HG02759 (cell line): ENCODE measurements around the gene GRIP2.

ENCODE experiments used
- ATAC-seq: cut with Tn5 transposase; IDR thresholded peaks from one replicate; pipeline ENCODE4 v1.9.1; 2021; ENCODE audit warnings: mild to moderate bottlenecking, moderate library complexity; ENCODE audit not compliant: unreplicated experiment

The GRIP2 gene

GRCh38 chr3:14456794-14457193, 83.3 kb downstream of the GRIP2 start:
- ATAC-seq, result no peak

DNA sequence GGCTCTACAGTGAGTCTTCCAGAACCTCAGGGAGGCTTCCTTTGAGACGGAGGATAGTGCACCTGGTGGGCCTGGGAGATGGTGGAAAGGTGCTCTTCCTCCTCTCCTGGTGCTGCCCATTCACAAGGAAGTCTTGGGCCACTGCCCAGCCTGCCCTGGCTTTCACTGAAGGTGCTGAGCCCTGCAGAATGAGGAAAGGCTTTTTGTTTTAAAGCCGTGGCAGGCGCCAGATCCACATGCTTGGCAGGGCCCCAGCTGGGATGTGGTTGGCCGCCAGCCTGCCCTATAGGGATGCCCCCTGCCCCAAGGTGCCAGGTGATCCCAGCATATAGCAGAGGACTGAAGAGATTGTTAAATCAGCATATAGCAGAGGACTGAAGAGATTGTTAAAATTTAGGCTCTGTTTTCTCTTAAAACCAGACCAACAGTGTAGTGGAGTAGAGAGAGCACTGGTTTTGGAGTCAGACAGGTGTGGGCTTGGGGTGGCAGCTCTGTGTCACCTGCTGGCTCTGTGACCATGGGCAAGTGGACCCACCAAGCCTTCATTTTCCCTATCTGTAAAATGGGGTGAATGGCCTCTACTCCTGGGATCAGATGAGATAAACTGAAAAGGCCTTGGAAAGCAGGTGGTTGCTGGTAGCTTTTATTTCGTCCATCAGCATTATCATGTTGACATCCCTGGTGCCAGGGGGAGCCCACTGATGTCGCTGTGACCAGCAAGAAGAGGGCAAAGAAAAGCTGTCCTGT, 84.4 kb downstream of the GRIP2 start:
- ATAC-seq, result no peak

DNA sequence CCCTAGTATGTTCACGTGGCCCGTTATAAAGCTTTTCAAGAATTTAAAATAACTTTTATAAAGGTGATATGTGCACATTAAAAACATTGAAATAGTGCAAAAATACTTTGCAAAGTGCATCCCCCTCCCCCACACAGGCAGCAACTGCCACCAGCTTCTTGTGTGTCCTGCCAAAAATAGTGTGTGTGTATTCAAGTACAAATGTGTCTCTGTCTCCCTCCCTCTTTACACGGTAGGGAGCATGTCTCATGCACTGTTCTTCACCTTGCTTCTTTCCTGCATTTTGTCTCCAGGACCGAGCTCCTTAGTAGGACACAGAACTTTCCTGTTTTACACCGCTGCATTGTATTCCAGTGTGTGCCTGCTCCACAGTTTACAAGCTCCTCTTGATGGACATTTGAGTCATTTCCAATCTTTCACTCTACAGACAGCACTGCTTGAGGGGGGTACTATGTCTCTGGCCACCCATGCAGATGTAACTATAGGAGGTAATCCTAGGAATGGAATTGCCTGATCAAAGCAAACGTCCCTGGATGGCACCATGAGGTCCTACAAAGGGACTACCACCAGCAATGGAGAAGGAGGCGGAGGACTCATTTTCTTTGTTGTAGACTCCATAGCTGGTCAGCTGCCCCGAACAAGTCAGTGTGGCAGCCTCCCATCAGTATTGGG, 85.4 kb downstream of the GRIP2 start:
- ATAC-seq, result no peak

DNA sequence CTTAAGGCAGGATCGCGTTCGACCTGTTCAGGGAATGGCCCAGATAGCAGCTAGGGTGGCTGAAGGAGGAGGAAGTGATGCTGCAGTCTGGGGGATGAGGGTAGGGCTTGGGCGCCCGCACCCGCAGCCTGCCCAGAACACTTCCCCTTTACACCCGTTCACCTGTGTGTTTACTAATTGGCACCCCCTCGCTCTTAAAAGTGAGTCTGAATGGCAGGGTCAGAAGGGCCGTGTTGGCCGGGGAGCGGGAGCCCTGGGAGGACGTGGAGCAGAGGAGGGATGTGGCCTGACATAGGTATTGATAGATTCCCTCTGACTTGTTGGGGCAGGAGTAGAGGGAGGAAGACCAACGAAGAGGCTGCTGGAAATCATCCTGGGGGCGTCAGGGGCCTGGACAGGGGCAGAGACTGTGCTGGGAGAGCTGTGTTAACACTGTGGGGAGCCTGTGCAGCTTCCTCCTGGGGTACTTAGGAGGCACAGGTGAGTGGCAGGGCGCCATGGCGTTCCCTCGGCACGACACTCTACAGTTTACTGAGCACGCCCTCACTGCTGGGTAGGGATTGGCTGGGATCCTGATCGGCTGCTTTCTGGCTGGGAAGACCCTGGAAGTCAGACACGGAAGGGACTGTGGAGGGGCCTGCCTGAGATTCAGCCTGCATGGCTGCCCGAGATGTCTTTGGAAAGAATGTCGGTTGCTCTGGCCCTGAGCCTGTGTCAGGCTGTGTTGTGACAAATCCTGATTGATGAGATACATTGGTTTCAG, 86.1 kb downstream of the GRIP2 start:
- no peak for ATAC-seq

- no peak for ATAC-seq
Measured at GRCh38 chr3:14452740-14453710, 87.1 kb downstream of the GRIP2 start.

- no peak for ATAC-seq
Measured at GRCh38 chr3:14451844-14452739, 88.0 kb downstream of the GRIP2 start.

- no peak for ATAC-seq
Measured at GRCh38 chr3:14450922-14451606, 89.1 kb downstream of the GRIP2 start.

- no peak for ATAC-seq
Measured at GRCh38 chr3:14450506-14450905, 89.6 kb downstream of the GRIP2 start.

DNA sequence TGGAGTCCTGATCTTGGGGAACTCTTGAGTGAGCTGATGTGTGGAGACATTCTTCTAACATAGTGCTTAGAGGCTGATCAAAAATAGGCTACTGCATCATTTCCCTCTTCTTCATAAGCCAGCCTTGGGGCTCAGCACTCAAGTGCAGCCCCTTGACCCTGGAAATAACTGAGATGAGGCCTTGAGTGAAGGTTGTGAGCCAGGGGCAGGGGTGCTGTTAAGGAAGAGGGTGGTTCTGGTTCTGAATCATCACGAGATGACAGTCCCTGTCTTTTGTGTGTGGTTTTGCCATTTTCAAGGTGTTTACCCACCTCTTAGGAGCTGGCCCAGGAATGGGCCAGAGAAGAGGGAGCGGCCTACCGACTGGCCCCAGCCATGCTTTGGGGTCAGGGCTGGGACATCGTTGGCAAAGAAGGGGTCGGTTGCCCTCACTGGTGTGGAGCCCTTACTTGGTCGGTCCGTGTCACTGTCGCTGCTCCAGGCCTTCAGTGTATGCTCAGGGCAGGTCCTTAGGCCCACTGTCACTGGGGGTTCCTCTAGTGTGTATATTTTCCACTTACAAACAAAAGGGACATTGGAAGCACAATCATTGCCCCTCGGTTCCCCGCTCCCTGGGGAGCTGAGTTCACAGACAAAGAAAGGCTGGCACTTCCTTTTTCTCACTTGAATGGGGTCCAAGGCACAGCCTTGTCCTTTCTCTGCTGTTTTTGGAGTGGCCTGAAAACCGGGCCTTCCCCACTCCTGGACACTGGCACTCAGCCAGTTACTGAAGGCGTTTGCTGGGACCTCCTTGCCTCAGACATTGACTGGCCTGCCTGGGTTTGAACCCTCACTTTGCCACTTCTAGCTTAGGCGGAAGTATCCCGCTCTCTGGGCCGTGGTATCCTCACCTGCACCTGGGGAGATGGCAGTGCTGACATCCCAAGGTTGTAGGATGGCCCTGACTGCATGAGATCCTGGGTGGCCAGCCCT, 91.1 kb downstream of the GRIP2 start:
- ATAC-seq, result no peak

DNA sequence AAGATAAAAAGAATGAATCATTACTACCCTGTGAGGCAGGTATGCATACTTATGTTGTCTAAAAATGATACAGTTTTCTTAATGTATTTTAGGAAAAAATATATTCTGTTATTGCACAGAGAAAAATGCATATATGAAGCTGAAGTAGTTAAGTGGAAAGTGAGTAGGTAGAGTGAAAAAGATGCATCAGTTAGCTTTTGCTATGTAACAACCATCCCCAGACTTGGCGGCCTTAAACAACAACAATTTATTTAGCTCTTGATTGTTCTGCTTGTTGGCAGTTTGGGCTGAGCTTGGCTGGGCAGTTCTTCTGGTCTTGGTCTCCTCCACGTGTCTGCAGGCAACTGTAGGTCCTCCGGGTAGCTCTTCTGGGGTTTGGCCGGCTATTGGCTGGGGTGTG, 92.1 kb downstream of the GRIP2 start:
- ATAC-seq, result no peak

DNA sequence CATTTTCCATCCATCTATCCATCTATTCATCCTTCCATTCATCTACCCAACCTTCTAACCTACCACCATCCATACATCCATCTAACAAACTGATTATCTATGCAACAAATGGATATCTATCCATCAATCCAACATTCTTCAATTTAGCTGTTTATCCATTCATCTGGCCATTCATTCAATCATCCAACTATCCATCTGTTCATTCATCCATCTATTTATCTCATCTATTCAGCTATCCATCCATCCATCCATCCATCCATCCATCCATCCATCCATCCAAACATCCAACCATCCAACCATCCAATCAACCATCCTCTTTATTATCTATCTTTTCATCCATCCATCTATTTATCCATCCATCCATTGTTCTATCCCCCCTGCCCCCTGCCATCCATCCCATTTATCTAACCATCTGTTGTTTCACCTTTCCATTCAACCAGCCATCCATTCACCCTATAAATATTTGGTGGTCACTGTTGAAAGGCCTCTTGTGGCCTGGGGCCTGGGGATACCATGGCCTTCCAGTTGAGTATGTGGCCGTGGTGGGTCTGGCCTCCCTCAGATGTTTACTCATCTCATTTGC, 93.1 kb downstream of the GRIP2 start:
- ATAC-seq, result no peak

- no peak for ATAC-seq
Measured at GRCh38 chr3:14445773-14446172, 94.4 kb downstream of the GRIP2 start.

- ATAC-seq, result no peak
Measured at GRCh38 chr3:14444380-14444779, 95.8 kb downstream of the GRIP2 start.

GRCh38 chr3:14441920-14442300, 98.2 kb downstream of the GRIP2 start:
- no peak for ATAC-seq

GRCh38 chr3:14441240-14441919, 98.8 kb downstream of the GRIP2 start:
- ATAC-seq, result no peak

GRCh38 chr3:14440531-14441239, 99.5 kb downstream of the GRIP2 start:
- no peak for ATAC-seq

DNA sequence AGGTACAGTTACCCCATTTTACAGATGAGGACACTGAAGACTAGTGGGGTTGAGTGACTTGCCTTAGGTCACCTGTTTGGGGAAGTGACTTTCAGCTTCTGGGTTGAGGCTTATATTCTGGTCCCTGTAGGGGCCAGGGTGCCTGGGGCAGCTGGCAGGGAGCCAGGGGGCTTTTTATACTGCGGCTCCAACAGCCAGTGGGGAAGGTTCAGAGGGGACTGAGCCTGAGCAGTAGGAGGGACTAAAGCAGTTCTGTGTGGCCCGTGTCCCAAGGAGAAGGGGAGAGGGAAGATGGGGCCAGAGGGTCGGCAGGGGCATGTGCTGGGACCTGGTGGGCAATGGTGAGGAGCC, 100.0 kb downstream of the GRIP2 start:
- ATAC-seq, result no peak
